Adrenal gland (tissue), 5 donors: Measurements from ENCODE around the gene GPRC5C.

ENCODE experiments used
- POLR2A ChIP-seq, 2 donors: fragments of 450-650 bp; IDR thresholded peaks; one replicate each; pipeline ENCODE4 v1.6.1; 2017; ENCODE audit warnings: antibody characterized with exemption in 2 of 2, mild to moderate bottlenecking in 2 of 2, moderate library complexity in 1 of 2
- TF ChIP-seq, protein P1 (sequence below), 6 experiments: fragments of 450-650 bp in 4 of 6; fragments of 200-600 bp in 2 of 6; sonication (generic) in 1 of 6; IDR thresholded peaks; 1 replicate in 5 of 6; 2 replicates in 1 of 6; pipeline versions ENCODE4 v1.5.1 to v1.8.0; 2016 to 2021; ENCODE audit warnings: antibody characterized with exemption in 6 of 6, mild to moderate bottlenecking in 2 of 6, moderate library complexity in 1 of 6
- donor health status: DM: no; HTN: no; CAD: no.

- TF ChIP-seq, protein P1, sequence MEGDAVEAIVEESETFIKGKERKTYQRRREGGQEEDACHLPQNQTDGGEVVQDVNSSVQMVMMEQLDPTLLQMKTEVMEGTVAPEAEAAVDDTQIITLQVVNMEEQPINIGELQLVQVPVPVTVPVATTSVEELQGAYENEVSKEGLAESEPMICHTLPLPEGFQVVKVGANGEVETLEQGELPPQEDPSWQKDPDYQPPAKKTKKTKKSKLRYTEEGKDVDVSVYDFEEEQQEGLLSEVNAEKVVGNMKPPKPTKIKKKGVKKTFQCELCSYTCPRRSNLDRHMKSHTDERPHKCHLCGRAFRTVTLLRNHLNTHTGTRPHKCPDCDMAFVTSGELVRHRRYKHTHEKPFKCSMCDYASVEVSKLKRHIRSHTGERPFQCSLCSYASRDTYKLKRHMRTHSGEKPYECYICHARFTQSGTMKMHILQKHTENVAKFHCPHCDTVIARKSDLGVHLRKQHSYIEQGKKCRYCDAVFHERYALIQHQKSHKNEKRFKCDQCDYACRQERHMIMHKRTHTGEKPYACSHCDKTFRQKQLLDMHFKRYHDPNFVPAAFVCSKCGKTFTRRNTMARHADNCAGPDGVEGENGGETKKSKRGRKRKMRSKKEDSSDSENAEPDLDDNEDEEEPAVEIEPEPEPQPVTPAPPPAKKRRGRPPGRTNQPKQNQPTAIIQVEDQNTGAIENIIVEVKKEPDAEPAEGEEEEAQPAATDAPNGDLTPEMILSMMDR (IDR thresholded peaks at IDR 0.05): no peak
- TF ChIP-seq POLR2A (IDR thresholded peaks at IDR 0.05): no peak
Measured at GRCh38 chr17:74480290-74480689, 48.4 kb downstream of the GPRC5C start.
